Peyer's patch (tissue), 4 donors: Measurements from ENCODE around the gene STYX. TPM values are rescaled to one million over a fixed set of nuclear protein-coding genes. Genes with fewer than 3 reads are reported as not detected.

Source experiments
- DNase-seq, 3 donors: peaks; one replicate each; pipeline ENCODE4 v3.0.0-alpha.2; 2017 to 2019
- H3K27ac ChIP-seq, 4 donors: fragments of 200-600 bp; sonication (generic); one replicate each; pipeline ENCODE4 v1.5.1; 2016 to 2019
- H3K27me3 ChIP-seq, 2 donors: fragments of 200-600 bp; sonication (generic); one replicate each; pipeline ENCODE4 v1.5.1; 2019
- H3K36me3 ChIP-seq, 3 donors: fragments of 200-600 bp; sonication (generic); one replicate each; pipeline ENCODE4 v1.5.1; 2016 to 2019
- H3K4me1 ChIP-seq, 4 donors: fragments of 200-600 bp; sonication (generic); one replicate each; pipeline ENCODE4 v1.5.1; 2016 to 2019
- H3K4me3 ChIP-seq, 4 donors: fragments of 200-600 bp; sonication (generic); 1 replicate in 3 of 4; 2 replicates in 1 of 4; pipeline ENCODE4 v1.5.1; 2016 to 2019; ENCODE audit warnings: mild to moderate bottlenecking in 1 of 4
- H3K9me3 ChIP-seq, 4 donors: fragments of 200-600 bp; sonication (generic); one replicate each; pipeline ENCODE4 v1.5.1; 2016 to 2019; ENCODE audit warnings: mild to moderate bottlenecking in 1 of 4
- POLR2A ChIP-seq, 2 donors: fragments of 450-650 bp; IDR thresholded peaks; one replicate each; pipeline ENCODE4 v1.5.1; 2017; ENCODE audit warnings: antibody characterized with exemption in 2 of 2, mild to moderate bottlenecking in 2 of 2, moderate library complexity in 2 of 2
- small RNA-seq, 2 donors: library from RNA; depleted of rRNA; stranded (forward); fragments of <200 nt; gene quantifications; one replicate each; pipeline ENCODE3, GENCODE V24; 2016
- total RNA-seq, 4 donors: library from RNA; depleted of rRNA; stranded (reverse); fragments of >200 nt; gene quantifications; one replicate each; pipeline ENCODE4 v1.1.0, GENCODE V29; 2016
- TF ChIP-seq, protein P1 (sequence below), 6 experiments: fragments of 450-650 bp in 4 of 6; fragments of 200-600 bp in 2 of 6; sonication (generic) in 1 of 6; IDR thresholded peaks; one replicate each; pipeline ENCODE4 v1.5.1; 2017 to 2019; ENCODE audit warnings: antibody characterized with exemption in 6 of 6, mild to moderate bottlenecking in 3 of 6, moderate library complexity in 1 of 6

The STYX gene
- total RNA-seq, 4 donors from 2014 or later = 8.8 to 10.7 (median 9.9) TPM

DNA sequence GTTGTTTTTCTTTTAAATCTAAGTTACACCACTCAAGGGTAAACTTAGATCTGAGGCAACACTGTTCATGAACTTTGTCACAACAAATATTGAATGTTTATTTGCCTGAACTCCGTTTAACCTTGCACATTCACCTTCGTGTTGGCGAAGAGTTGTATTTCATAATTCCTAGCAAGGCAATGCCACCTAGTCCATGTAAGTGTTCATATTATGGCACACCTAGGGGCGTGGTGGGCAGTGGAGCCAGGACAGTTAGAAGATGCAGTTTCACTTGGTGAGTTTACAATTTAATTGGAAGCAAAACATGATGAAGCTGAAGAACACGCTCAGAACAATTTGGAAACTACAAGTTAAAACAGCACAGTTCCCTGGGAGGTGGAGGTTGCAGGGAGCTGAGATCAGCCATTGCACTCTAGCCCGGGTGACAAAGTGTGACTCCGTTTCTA is 91.9 kb downstream of the STYX start:
- no peak for DNase-seq

DNA sequence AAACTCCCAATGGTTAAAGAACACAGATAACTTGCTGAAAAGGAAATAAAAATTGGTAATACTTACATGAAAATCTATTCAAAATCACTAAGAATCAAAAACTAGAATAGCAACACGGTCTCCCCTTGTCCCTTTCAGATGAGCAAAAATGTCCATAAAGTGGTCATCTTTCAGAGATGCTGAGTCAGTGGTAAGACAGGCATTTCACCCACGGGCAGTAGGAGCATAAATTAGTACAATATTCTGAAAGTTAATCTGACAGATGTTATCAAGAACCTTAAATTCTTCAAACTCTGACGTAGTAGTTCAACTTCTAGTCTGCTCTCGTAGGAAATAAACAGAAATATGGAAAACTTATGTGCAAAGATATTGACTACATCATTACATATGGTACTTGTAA is 94.5 kb downstream of the STYX start:
- DNase-seq = no peak
- no peaks in the 10 kb centered on the region for H3K27me3 ChIP-seq
- TF ChIP-seq POLR2A (IDR thresholded peaks at IDR 0.05) = no peak
- TF ChIP-seq, protein P1, sequence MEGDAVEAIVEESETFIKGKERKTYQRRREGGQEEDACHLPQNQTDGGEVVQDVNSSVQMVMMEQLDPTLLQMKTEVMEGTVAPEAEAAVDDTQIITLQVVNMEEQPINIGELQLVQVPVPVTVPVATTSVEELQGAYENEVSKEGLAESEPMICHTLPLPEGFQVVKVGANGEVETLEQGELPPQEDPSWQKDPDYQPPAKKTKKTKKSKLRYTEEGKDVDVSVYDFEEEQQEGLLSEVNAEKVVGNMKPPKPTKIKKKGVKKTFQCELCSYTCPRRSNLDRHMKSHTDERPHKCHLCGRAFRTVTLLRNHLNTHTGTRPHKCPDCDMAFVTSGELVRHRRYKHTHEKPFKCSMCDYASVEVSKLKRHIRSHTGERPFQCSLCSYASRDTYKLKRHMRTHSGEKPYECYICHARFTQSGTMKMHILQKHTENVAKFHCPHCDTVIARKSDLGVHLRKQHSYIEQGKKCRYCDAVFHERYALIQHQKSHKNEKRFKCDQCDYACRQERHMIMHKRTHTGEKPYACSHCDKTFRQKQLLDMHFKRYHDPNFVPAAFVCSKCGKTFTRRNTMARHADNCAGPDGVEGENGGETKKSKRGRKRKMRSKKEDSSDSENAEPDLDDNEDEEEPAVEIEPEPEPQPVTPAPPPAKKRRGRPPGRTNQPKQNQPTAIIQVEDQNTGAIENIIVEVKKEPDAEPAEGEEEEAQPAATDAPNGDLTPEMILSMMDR (IDR thresholded peaks at IDR 0.05) = no peak

More for the DNA sequence above, 91.9 kb downstream of the STYX start:
- Histone ChIP-seq H3K4me3 (no peak overlapping the region), H3K27me3 (no peaks in the 10 kb centered on the region), H3K27ac (no peak overlapping the region), H3K9me3 (no peaks in the 10 kb centered on the region), H3K36me3 (no peaks in the 10 kb centered on the region), H3K4me1 (no peaks in the 10 kb centered on the region)
- TF ChIP-seq, protein P1 (IDR thresholded peaks at IDR 0.05) = no peak
- no peak for TF ChIP-seq POLR2A (IDR thresholded peaks at IDR 0.05)

More for the DNA sequence above, 94.5 kb downstream of the STYX start:
- Histone ChIP-seq H3K4me1 (no peaks in the 10 kb centered on the region), H3K27ac (no peak overlapping the region), H3K36me3 (no peaks in the 10 kb centered on the region), H3K9me3 (no peaks in the 10 kb centered on the region), H3K4me3 (no peak overlapping the region)

Small RNAs within 50 kb of the gene (small RNA-seq; reads per million reads assigned to genes)
- 0 reads per million in 2 donors for gene AL139317.2

Other genes with a start within 250 kb of the STYX start
- gene TXNDC16, start 177.7 kb upstream of the STYX start, total RNA-seq = 1 to 10 TPM; 3.3 to 5.6 (median 4.6) TPM
- 1 to 10 TPM in 1 of 4 donors, under 1 TPM in 2, not detected in 1; 0.18 to 1.7 (median 0.40) TPM for gene GPR137C, start 177.3 kb upstream of the STYX start, total RNA-seq
- 10 to 100 TPM; 30.5 to 54.3 (median 35.1) TPM for gene ERO1A, start 34.6 kb upstream of the STYX start, total RNA-seq
- 100 to 1,000 TPM in 1 of 4 donors, 10 to 100 TPM in 3; 55.8 to 104 (median 69.5) TPM for gene PSMC6, start 23.0 kb upstream of the STYX start, total RNA-seq
- 10 to 100 TPM; 10.6 to 33.0 (median 13.7) TPM for gene GNPNAT1, start 61.4 kb downstream of the STYX start, total RNA-seq
- 10 to 100 TPM in 3 of 4 donors, 1 to 10 TPM in 1; 10.0 to 59.4 (median 12.4) TPM for gene FERMT2, start 220.9 kb downstream of the STYX start, total RNA-seq